HG03520 (cell line): ENCODE results near the gene FOXL2NB.
A peak's percentile ranks its signal among the peaks of the same experiment; 100 is the strongest.
"Not testable (repeated sequence)": the region's sequence is repeated elsewhere in the genome, so short reads cannot be mapped to it uniquely, and the experiment has no call there.

Experiments used
- ATAC-seq: cut with Tn5 transposase; IDR thresholded peaks from one replicate; pipeline ENCODE4 v1.9.1; 2021; ENCODE audit warnings: mild to moderate bottlenecking, moderate library complexity; ENCODE audit not compliant: unreplicated experiment

FOXL2NB gene

GRCh38 chr3:138946663-138947494, at the start of gene FOXL2NB, which contains the start of gene FOXL2:
TSS of gene FOXL2NB (plus strand) at chr3:138947217. CDS start at chr3:138947365, 148 bp downstream.
TSS of gene FOXL2 (minus strand) at chr3:138947137. CDS start at chr3:138946722, 415 bp downstream.
- no peak for ATAC-seq

GRCh38 chr3:138898301-138898700, 48.7 kb upstream of the FOXL2NB start:
- no peak for ATAC-seq

- ATAC-seq = no peak
Observed at GRCh38 chr3:138898708-138899107, 48.3 kb upstream of the FOXL2NB start.

DNA sequence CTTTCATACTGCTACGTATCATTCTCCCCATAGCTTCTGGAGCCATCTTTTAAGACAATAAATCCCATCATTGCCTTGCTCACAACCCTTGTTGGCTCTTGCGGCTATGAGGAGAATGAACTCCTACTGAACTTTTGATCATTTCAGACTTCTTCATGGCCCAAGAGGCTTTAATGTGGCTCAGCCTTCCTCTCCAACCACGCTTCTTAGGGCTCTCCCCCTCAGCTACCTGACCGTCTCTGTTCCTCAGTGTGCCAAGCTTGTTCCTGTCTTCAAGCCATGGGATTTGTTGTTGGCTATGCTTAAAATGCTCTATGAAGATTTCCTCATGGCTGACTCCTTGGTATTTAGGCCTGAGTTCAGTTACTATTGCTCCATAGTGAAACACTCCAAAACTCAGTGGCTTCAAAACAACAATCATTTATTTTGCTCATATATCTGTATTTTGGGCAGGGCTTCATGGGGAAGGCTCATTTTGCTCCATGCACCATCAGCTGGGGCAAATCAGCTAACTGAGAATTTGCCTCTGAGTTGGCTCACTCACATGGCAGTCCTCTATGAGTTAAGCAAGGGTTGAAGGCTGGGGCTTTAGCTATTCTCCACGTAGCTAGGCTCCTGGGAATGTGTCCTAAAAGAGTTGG, 47.5 kb upstream of the FOXL2NB start:
- ATAC-seq = no peak

GRCh38 chr3:138901567-138901966, 45.5 kb upstream of the FOXL2NB start:
- ATAC-seq = no peak

DNA sequence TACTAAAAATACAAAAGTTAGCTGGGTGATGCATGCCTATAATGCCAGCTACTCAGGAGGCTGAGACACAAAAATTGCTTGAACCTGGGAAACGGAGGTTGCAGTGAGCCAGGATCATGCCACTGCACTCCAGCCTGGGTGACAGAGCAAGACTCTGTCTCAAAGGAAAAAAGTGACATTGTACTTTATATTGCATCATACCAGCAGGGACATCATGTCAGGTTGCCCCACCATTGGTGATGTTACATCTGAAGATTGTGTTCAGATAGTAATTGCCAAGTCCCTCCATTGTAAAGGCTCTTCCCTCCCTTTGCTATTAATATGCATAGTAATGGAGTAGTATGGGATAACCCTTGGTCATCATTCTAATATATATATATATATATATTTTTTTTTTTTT, 44.8 kb upstream of the FOXL2NB start:
- no peak for ATAC-seq

DNA sequence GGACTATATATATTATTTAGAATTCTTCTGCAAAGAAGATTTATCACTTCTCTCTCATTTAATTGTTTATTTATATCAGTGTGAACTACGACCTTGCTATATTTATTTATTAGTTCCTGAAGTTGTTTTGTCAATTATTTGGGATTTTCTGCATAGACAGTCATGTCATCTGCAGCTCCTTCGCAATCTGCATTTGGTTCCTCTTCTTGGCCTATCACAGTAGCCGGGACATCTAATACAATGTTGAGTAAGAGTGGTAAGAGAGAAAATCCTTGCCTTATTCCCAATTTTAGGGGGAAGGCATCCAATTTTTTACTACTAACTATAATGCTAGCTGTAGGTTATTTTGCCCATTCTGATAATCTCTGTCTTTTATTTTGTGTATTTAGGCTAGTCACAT, 39.5 kb upstream of the FOXL2NB start:
- ATAC-seq = no peak

DNA sequence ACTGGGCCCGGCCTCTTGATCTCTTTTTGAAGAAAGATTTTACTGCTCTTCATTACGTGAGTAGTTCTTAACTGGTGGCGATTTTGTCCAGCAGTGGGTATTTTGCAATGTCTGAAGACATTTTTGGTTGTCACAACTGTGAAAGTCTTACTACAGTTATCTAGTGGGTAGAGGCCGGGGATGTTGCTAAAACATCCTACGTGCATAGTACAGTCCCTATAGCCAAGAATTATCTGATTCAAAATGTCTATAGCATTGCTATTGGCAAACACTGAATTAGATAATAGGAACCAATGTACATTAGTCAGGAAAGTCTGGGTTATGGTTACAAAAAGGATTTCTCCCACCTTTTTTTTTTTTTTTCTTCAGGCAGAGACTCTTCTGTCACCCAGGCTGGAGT, 38.2 kb upstream of the FOXL2NB start:
- ATAC-seq = no peak

GRCh38 chr3:138909904-138910303, 37.1 kb upstream of the FOXL2NB start:
- ATAC-seq = no peak

DNA sequence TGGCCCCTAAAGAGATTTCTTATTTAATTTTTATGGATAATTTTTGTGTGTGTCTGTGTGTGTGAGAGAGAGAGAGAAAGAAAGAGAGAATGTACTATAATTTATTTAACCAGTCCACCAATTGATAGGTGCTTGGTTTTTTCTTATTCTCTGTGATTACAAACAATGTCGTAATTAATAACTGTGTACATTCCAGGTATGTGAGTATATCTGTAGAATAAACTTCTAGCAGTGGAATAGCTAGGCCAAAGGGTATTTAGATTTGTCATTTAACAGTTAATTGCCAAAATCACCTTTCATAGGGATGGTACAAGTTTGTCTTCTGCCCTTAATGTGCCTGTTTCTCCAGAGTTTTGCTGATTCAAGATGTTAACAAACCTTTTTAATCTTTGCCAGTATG, 35.4 kb upstream of the FOXL2NB start:
- ATAC-seq = no peak

DNA sequence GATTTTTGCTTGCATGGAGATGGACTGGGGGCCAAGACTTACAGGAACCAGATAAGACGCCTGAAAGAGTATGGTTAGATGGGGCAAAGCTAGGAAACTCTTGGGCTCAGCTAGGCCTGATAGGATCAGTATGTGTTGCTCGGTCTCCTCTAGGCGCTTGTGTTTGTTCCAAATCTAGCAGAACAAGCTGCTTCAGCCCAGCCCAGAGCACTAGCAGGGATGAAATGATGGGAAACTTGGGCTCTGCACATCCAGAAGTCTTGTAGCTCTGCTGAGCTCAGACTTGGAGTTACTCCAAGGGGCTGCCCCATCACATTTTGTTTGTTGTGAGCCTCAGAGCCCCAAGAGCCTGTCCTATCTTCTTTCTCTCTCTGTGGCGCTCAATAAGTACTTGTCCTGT, 34.8 kb upstream of the FOXL2NB start:
- ATAC-seq = no peak

- ATAC-seq = no peak
Observed at GRCh38 chr3:138913766-138914165, 33.3 kb upstream of the FOXL2NB start.

GRCh38 chr3:138914870-138915502, 32.0 kb upstream of the FOXL2NB start:
- peak; percentile 9 for ATAC-seq

DNA sequence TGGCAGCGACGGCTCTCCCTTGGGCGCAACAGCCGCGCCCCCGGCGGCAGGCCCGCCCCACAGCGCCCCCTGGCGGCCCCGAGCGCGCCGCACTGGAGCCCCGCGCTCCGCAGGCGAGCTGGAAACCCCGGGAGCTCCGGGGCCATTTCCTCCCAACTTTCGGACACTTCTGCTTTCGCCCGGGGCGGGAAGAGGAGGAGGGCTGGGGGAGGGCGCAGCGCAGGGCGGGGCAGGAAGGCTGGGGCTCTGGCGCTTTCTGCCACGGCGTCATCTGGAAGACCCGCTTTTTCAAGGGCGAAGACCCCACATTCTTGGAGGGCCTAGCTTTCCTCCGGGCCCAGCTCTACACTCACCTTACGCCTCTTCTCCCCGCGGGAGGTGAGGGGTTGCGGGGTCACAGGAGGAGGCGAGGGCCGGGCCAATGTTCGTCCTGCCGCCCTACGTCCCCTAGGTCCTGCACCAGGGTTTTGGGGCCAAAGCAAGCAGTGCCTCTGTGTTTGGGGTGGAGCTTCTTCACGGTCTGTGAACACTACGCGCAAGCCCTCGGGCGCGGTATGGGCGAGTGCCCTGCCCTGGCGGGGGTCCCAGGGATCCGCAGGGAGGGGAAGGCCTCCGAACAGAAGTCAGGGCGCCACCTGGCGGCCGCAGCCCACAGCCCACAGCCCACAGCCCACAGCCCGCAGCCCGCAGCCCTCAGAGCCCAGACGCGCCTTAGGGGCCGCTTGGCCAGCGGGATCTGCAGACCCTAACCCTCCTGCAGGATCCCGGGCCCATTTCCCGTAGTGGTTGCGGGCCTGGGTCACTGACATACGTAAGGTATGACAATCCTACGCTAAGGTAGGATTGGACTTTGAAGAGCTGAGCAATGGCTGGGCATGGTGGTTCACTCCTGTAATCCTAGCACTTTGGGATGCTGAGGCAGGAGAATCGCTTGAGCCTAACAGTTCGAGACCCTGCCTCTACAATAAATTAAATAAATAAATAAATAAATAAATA, 31.2 kb upstream of the FOXL2NB start:
- peak; percentile 81 for ATAC-seq

DNA sequence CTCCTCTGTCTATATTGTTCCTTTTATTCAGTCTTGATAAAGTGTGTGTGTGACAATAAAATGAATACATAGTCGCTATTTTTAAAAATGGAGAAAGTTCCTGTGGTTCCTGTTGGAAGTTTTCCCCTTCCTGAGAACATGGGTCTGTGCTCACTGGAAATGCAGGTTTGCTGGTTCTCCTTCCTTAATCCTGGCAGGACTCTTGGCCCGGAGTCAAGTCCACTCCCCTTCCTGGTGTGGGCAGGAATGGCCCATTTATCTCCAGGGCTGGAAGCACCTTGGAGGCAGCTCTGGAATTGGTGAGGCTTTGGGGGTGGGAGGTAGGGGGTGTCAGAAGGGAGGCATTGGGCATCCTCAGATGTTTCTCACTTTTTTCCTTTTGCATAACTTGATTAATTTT, 30.2 kb upstream of the FOXL2NB start:
- ATAC-seq = no peak

DNA sequence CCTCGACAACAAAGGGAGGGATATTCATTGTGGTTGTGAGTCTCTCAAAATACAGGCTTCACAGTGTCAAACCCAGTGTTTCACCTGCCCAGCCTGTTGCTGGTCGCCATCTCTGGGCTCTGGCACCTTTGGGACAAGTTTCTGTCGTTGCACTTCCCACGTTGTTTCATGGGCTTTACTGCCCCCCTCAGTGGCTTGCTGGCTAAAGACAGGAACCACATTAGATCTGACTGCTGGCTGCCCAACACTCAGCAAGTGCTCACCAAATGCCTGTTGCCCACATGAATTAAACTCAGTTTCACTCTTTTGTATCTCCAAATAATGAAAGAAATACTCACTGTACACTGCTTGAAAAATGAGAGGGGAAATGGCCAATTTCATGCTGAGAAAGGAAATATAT, 27.7 kb upstream of the FOXL2NB start:
- no peak for ATAC-seq

- no peak for ATAC-seq
Observed at GRCh38 chr3:138921316-138922292, 25.4 kb upstream of the FOXL2NB start.

DNA sequence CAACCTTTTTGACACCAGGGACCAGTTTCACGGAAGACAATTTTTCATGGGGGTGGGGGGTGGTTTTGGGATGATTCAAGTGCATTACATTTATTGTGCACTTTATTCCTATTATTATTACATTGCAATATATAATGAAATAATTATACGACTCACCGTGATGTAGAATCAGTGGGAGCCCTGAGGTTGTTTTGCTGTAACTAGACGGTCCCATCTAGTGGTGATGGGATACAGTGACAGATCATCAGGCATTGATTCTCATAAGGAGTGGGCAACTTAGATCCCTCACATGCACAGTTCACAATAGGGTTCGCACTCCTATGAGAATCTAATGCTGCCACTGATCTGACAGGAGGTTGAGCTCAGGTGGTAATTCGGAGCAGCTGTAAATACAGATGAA, 24.6 kb upstream of the FOXL2NB start:
- ATAC-seq = not testable (repeated sequence)

DNA sequence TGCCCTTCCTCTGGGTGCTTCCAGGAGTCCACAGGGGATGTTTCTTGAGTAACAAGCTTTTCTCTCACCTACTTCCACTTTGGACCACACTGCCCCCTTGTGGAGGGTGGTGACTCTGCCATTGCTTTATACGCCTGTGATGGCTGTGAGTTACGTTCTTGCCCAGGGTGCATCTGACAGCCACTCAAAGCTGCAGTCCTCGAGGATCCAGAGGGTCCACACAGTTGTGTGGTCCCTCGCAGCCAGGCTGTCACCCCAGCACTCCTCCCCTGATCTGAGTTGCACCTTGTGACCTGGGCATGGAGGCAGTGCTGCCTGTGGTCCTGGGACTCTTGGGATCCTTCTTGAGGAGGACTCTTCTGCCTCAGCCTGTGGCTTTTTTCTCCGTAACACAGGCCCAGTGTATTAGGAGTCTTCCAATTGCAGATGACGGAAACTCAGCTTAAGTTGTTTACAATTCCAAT, 23.5 kb upstream of the FOXL2NB start:
- peak; percentile 76 for ATAC-seq
